ENCODE results near the gene TAOK1. TPM values are rescaled to one million over a fixed set of nuclear protein-coding genes. Genes with fewer than 3 reads are reported as not detected.
"Not testable (repeated sequence)": the region's sequence is repeated elsewhere in the genome, so short reads cannot be mapped to it uniquely, and the experiment has no call there.

TAOK1 gene
- total RNA-seq, 1 donor from 2014 or later = 81.1 TPM

DNA sequence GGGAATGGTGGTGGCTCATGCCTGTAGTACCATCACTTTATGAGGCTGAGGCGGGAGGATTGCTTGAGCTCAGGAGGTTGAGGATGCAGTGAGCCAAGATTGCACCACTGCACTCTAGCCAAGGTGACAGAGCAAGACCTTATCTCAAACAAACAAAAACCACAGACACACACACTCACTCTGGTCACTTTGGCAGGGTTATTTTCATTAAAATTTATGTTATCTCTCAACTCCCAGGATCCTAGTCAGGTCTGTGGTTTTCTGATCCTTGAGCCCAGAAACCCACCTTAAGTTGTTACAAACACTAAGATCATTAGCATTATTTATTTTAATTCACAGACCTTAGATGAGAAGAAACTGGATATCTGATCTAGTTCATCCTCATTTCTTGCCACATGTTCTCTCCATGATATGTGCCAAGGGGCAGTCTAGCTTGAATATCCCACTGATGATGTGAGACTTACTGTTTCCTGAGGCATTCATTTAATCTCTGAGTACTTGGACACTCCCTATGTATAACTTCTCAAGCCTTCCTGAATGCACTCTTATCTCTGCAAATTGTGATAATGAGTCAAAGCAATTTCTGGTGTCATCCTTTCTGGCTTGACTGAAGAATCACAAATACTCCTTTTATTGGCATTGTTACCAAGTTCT is 167.0 kb downstream of the TAOK1 start:
- TF ChIP-seq, protein P1, sequence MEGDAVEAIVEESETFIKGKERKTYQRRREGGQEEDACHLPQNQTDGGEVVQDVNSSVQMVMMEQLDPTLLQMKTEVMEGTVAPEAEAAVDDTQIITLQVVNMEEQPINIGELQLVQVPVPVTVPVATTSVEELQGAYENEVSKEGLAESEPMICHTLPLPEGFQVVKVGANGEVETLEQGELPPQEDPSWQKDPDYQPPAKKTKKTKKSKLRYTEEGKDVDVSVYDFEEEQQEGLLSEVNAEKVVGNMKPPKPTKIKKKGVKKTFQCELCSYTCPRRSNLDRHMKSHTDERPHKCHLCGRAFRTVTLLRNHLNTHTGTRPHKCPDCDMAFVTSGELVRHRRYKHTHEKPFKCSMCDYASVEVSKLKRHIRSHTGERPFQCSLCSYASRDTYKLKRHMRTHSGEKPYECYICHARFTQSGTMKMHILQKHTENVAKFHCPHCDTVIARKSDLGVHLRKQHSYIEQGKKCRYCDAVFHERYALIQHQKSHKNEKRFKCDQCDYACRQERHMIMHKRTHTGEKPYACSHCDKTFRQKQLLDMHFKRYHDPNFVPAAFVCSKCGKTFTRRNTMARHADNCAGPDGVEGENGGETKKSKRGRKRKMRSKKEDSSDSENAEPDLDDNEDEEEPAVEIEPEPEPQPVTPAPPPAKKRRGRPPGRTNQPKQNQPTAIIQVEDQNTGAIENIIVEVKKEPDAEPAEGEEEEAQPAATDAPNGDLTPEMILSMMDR (IDR thresholded peaks at IDR 0.05) = no peak
- H3K27me3 Mint-ChIP-seq (ENCODE audit: unreplicated experiment) = no peaks in the 10 kb centered on the region
- H3K4me1 Mint-ChIP-seq (ENCODE audit: unreplicated experiment) = no peaks in the 10 kb centered on the region
- no peak overlapping the region for H3K4me3 Mint-ChIP-seq (ENCODE audit: unreplicated experiment)
- DNase-seq (ENCODE audit: extremely low spot score, unreplicated experiment) = no peak
- H3K27ac Mint-ChIP-seq (ENCODE audit: unreplicated experiment) = no peak overlapping the region
- no peaks in the 10 kb centered on the region for H3K36me3 Mint-ChIP-seq (ENCODE audit: unreplicated experiment)
- H3K9me3 Mint-ChIP-seq (ENCODE audit: unreplicated experiment) = no peaks in the 10 kb centered on the region

- DNase-seq (ENCODE audit: extremely low spot score, unreplicated experiment) = no peak
- TF ChIP-seq, protein P1 (IDR thresholded peaks at IDR 0.05) = no peak
- Mint-ChIP-seq H3K27ac (ENCODE audit: unreplicated experiment) (no peak overlapping the region), H3K4me3 (ENCODE audit: unreplicated experiment) (no peak overlapping the region), H3K4me1 (ENCODE audit: unreplicated experiment) (no peaks in the 10 kb centered on the region), H3K27me3 (ENCODE audit: unreplicated experiment) (no peaks in the 10 kb centered on the region), H3K36me3 (ENCODE audit: unreplicated experiment) (peaks cover 3% of the 10 kb centered on the region), H3K9me3 (ENCODE audit: unreplicated experiment) (no peaks in the 10 kb centered on the region)
These were observed 167.6 kb downstream of the TAOK1 start for GRCh38 chr17:29557739-29558116.

DNA sequence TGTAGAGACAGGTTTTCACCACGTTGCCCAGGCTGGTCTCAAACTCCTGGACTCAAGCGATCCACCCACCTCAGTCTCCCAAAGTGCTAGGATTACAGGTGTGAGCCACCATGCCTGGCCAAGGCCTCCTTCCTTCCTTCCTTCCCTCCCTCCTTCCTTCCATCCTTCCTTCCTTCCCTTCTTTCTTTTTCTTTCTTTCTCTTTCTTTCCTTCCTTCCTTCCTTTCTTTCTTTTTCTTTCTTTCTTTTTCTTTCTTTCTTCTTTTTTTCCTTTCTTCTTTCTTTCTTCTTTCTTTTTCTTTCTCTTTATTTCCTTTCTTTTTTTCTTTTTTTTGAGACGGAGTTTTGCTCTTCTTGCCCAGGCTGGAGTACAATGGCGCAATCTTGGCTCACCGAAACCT is 168.0 kb downstream of the TAOK1 start:
- H3K27me3 Mint-ChIP-seq (ENCODE audit: unreplicated experiment); H3K9me3 Mint-ChIP-seq (ENCODE audit: unreplicated experiment); H3K36me3 Mint-ChIP-seq (ENCODE audit: unreplicated experiment); DNase-seq (ENCODE audit: extremely low spot score, unreplicated experiment); H3K4me3 Mint-ChIP-seq (ENCODE audit: unreplicated experiment); H3K27ac Mint-ChIP-seq (ENCODE audit: unreplicated experiment); H3K4me1 Mint-ChIP-seq (ENCODE audit: unreplicated experiment): not testable (repeated sequence)

GRCh38 chr17:29559640-29560039 is 169.5 kb downstream of the TAOK1 start:
- DNase-seq (ENCODE audit: extremely low spot score, unreplicated experiment) = no peak
- TF ChIP-seq, protein P1 (IDR thresholded peaks at IDR 0.05) = no peak
- Mint-ChIP-seq H3K36me3 (ENCODE audit: unreplicated experiment) (peaks cover 3% of the 10 kb centered on the region), H3K27me3 (ENCODE audit: unreplicated experiment) (no peaks in the 10 kb centered on the region), H3K9me3 (ENCODE audit: unreplicated experiment) (no peaks in the 10 kb centered on the region), H3K4me3 (ENCODE audit: unreplicated experiment) (no peak overlapping the region), H3K4me1 (ENCODE audit: unreplicated experiment) (no peaks in the 10 kb centered on the region), H3K27ac (ENCODE audit: unreplicated experiment) (no peak overlapping the region)

DNA sequence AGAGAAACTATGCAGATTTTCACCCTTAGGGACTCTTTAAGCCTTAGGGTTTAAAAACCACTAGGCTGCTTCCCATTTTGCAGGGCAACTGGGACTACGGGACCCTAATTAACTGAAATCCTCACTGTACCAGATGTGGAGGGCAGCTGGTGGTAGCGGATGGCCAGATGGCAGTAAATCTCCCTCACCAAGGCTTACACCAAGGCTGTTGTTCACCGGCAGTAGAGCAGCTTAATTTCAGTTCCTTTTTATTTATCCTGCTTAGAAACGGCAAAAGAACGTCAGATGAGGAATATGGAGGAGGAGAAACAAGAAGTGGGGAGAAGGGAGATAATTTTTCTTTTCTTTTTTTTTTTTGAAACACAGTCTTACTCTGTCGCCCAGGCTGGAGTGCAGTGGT is 170.2 kb downstream of the TAOK1 start:
- Mint-ChIP-seq H3K4me1 (ENCODE audit: unreplicated experiment) (no peaks in the 10 kb centered on the region), H3K4me3 (ENCODE audit: unreplicated experiment) (no peak overlapping the region), H3K36me3 (ENCODE audit: unreplicated experiment) (peaks cover 3% of the 10 kb centered on the region), H3K27ac (ENCODE audit: unreplicated experiment) (no peak overlapping the region), H3K27me3 (ENCODE audit: unreplicated experiment) (no peaks in the 10 kb centered on the region), H3K9me3 (ENCODE audit: unreplicated experiment) (no peaks in the 10 kb centered on the region)
- DNase-seq (ENCODE audit: extremely low spot score, unreplicated experiment) = no peak
- TF ChIP-seq, protein P1 (IDR thresholded peaks at IDR 0.05) = no peak

All from osteocyte (in vitro differentiated cells).